Measurements from ENCODE around the gene ITFG1.

ITFG1 gene

DNA sequence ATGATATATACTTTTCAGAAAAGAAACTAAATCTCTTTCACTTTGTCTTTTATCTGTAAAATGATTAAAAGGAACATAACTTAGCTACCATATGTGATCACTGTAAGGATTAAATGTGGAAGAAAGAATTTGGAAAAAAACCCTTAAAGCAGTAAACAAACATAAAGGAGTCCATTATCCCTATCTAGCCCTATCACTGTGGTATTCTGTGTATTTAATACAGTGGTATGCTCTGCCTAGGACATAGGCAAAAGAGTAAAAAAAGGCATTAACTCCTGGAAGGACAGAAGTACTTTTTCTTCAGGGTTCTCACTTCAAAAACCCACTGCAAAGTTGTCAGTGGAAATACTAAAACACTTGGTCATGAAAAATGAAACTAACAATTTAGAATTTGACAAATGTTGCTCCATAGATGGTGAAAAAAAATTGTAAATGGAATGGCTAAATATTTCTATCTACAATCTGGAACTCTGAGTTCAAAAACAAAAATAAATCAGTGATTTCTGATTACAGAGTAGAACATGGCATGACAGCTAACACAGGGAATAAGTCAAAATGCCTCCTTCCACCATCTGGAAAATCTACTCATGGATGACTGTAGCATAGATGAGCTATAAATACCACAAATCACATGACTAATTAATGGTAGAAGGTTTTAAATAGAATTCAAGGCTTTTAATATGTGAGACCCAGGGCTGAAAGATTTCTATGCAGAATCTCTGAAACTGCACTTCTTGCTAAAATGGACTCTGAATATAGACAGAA is 140.1 kb downstream of the ITFG1 start:
- no peak for DNase-seq

DNA sequence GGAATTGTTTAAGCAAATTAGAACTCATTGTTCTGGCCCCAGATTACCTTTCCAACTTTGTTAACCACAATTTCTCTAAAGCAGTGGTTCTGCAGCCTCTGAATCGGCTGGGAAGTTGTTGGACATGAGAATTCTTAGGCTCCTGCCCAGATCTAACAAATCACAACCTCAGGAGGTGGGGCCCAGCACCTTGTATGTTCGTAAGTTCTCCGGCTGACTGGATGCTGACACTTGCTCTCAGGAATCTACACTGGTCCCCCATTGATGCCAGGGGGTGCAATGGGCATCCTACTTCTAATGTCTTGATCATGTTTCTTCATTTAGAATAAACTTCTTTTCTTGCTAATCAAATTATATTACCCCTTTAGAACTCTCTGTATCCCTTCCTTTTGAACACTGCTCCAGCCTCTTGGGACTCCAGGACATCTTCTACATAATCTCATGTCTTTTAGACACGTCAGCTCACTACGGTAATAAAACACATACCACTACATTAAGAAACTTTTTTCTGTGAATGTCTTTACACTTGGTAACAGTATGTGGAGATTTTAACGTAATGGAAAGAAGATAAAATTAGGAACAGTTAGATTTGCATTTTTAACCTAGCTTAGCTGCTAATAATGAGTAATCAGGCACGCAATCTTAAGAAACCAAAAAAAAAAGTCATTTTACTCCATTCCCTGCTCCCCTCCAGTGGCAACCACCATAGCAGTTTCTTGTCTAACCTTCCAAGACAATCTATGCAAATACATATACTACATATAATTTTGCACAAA is 143.2 kb downstream of the ITFG1 start:
- DNase-seq = no peak

DNA sequence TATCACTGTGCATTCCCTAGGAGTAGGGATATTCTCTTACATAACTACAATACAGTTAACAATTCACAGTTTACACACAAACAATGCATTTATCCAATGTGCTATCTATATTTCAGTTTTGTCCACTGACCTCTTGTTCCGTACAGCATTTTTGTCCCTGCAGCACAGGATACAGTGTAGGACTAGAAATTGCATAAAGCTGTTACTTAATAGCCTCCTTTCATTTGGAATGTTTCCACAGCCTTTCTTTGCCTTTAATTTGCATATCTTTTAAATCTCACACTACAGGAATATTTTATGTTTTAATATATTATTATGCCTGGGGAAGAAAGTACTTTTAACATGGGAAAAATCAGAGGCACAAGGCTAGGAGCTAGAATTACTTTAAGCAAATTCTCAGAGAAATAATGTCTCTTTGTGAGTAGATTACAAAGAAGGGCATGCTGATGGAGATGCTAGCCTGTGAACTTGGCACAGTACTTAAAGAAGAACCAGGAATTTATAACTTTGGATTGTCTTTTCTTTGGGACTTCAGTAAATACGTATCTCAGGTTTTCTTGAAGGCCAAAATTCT is 144.3 kb downstream of the ITFG1 start:
- DNase-seq = peak; percentile 65

DNA sequence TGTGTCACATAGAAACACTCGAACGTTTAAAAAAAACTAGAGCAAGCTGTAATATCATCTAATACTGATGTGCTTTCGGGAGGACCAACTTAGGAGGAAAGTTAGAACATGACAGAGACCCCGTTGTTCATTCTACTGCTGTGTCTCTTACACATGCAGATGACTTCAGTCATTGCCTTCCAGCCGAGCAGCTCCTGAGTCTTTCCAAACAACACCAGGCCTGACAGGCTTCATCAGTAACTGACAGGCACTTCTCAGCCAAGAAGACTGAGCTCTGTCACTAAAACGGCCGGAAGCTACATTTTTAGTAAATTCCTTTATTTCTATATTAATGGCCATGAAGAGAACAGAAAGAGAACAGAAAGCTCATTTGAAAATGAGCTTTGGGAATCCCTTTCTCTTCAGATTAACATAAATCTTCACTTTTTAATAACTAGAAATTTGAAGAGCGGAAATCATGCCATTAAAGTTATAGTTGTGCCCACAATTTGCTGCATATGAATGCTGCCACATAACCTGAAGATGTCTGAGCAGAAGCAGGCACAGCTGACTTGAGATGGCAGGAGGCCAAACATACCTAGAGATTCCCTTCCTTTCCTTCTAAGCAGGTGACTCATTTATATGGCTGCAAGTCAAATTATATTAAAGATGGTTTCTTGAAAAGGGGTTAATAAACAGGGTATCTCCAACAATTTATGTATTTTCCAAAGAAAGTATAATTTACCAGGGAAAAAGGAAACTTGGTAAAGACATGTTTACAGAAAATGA is 148.9 kb downstream of the ITFG1 start:
- no peak for DNase-seq

DNA sequence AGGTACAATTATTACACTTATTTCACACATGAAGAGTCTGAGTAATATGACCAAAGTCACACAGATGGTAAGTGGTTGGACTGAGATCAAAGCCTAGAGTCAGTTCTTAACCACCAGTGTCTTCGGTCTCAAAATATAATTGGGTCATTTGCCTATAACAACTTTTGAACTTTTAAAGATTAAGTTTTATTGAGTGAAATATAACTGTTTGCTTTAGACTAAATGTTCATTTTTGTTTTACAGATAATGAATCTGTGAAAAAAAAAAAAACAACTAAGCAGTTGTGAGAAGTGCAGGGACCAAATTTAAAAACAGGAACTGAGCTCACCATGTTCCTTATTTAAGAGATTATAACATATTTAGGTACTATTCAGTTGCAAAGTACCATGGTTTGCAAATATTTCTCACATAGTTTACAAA is 150.1 kb downstream of the ITFG1 start:
- no peak for DNase-seq

DNA sequence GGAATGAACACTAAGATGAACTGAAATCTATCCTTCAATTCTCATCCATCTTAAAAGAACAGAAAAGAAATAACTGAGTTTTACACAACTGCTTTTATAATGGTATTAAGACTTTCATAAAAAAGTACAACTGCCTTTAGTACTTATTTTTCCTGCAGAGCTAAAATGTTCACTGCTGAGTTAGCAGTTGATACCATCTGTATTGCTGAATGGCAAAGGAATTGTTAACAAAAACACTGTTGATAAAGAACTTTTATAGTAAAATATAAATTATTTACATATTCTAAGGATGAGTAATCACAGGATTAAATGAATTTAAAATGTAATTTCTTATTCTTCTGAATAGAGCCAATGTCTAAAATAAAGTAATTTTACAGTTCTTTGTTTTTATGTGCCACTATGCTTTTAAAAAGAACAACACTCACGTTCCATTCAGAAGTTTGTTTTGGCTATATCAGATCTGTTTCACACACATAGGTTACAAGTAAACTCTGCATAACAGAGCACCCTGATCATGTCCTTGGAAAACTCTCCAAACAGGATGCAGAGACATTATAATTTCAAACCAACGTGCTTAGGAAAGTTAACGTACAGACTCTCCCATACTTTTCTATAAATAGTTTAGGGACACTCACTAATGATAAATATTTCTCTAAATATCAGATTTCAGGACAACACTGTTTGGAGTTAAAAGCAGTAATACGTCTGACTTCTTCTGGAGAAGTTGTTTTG is 151.1 kb downstream of the ITFG1 start:
- DNase-seq = no peak

DNA sequence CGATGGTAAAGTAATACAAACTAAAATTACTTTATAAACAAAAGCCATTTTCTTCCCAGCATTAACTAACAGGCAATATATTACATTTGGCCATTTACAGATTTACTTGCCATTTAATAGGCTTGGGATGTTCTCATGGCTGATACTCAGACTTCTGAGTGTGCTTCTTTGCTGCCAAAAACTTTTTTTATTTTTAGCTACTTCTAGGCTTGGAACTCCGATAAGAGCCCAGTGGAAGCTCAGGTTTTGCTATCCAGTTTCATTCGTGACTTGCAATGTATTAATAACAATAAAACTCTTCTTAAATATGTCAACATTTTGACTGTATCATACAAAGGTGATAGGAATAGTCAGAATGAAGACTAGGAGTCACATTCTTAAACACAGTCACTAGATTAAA is 152.3 kb downstream of the ITFG1 start:
- no peak for DNase-seq

DNA sequence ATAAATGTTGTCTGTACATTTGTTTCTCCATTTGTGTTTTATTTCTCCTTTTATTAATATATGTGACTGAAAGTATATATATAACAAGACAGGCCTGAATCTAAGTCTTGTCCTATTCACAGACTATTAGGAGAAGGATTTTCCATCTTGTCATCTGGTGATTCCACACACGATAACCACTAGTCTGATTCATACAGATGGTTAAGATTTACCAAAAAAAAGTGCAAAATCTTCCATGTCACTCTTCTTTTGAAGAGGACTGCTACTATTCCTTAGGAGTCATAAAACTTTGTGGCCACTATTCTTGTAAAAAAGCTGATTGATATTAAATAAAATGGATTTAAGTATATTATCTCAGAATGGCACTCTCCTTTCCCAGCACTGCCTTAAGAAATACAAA is 156.3 kb downstream of the ITFG1 start:
- DNase-seq = no peak

DNA sequence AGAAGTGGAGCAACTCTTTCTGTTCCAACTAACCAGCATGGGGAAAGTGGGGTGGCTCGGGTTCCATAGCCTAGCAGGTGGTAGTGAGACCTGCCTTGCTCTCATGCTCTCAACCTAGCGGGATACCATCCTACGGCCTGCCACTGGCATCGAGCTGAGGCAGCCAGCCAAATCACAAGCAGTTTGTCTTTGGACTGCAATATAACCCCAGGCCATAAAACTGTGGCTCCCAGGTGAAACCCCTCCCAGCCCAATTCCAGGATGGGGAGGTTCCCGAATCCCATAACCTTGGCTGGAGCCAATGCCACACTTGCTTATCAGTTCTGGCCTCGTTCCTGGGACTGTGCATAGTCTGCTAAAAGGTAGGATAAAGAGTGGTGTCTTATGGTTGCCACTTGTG is 161.3 kb downstream of the ITFG1 start:
- no peak for DNase-seq

DNA sequence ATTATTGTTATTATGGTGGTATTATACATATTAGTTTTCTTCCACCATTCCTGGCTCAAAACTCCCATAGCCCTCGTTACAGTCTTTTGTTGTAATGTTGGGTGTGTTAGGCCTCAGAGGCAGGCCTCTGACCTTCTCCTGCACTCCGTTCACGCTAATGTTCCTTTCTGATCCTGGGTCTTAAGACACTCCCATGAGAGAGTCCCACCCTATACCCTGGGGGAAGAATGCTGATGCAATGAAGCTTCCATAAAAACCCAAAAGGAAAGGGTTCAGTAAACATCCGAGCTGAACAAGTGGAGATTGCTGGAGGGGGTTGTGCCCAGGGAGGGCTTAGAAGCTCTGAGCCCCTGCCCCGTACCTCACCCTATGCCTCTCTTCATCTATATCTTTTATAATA is 175.9 kb downstream of the ITFG1 start:
- no peak for DNase-seq

DNA sequence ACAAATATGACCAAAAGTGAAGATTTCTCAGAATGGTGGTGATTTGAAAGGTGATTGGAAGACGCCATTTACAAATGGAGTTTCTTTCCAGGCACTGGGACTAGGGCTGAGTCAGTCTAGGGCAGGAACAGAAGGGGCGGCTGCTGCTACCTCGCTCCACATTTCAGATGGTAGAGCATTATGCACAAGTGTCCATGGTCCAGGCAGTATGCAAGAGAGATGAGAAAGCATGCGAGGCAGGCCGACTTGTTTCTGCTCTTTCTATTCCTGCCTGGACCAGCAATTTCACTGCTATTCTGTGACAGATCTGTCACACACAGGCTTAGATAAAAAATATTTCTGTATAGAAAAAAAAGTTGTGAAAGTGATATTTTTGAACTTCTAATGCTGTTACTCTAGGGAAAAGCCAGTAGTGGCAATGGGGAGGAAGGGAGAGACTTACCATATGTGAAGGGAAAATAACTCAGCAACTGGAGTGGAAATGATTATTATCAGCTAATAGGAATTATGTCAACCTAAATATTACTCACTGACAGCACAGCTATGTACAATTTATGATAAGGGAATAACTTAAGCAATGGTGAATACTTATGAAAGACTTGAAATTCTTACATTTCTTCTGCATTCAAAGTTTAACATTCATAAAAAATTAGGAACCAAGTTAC is 182.4 kb downstream of the ITFG1 start:
- DNase-seq = no peak

DNA sequence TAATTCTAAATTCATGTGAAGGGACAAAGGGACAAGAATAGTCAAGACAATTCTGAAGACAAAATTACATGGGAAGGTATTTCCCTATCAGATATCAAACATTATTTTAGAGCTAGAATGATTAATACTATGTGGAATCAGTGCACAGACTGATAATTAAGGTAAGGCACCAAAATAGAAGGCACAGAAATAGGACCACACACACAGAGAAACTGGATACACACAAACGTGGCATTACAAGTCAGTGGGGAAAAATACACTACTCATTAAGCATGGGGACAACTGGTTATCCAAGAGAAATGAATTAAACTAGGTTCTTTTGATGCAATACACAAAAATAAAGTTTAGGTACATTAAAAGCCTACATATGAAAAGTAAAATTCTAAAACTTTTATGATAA is 184.3 kb downstream of the ITFG1 start:
- no peak for DNase-seq

DNA sequence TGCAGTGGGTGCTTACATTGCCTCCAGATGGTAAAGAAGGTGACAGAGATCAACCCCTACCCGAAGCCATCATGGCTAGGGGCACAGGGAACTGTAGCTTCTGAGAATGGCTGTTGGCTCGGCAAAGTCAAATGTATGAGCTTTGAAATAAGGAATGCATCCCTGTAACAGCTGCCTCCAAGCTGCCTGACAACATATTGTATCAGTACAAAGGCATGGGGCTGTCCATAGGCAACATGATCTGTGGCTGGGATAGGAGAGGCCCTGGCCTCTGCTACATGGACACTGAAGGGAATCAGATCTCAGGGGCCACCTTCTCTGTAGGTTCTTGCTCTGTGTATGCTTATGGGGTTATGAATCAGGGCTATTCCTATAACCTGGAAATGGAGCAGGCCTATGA is 197.9 kb downstream of the ITFG1 start:
- no peak for DNase-seq

DNA sequence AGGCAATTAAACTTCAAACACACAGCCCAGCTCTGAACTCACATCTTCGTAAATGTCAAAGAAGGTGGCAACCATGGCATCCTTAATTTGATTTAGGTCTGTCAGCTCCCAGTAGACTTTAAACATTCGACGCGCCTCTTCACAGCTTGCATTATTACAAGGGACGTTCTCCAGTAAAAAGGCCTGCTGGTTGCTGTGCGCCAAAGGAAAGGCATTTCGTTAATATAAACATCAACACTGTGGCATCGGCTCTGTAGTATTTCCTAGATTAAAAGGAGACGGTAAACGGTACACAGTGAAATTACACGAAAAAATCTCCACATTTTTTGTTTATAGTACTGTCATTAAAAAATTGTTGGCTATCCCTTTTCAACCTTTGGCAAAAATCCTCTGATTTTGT is 200.4 kb downstream of the ITFG1 start:
- DNase-seq = no peak

DNA sequence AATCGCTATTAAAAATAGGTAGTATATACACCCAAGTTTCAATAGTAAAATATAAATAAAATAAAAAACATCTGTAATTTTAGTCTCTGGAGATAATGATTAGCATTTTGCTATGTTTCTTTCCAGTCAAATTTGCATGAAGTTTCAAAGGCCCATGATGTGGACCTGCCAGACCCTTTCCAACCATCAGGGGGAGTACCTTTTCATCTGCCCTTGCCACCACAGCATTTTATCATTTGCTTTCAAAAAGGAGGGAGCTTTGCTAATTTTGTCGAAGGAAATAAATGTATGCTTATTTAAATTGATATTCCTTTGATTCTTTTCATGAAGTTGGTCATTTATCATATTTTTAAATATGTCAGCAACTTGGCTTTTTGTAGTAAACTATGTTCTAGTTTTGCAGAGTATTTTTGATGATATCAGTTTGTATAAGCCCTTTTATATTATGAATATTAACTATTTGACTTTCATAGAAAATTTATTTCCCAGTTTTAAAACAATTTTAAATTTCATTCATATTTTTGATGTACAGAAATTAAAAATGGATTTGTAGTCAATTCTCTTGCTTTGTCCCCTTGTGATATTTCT is 201.9 kb downstream of the ITFG1 start:
- no peak for DNase-seq

DNA sequence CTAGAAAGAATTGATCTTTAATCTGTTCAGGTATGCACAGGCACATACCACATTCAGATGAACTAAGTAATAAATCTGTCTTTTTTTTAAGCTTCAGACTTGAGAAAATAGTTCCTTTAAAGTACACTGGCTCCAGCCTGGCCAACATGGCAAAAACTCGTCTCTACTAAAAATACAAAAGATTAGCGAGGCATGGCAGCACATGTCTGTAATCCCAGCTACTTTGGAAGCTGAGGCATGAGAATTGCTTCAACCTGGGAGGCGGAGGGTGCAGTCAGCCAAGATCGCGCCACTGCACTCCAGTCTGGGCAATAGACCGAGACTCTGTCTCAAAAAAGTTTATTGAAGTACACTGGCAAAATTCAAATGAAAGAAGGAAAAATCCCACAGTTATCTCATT is 206.1 kb downstream of the ITFG1 start:
- no peak for DNase-seq

DNA sequence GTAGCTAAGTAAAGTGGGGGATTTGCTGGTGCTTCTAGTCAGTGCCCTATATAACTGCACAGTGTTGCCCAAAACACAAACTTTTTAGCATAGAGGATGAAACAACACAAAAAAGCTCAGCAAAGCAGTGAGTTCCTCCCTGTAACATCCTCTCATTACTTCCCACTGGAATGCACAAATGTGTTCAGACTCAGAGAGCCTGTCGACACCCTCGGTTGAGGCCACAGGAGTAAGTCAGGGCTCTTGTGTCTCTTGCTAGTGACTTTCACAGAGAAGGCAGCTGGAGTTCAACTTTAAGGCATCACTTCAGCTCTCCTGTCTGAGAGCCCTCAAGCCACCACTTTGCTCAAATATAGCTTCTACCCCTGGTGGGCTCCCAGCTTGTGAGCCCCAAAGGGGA is 209.9 kb downstream of the ITFG1 start:
- DNase-seq = no peak

DNA sequence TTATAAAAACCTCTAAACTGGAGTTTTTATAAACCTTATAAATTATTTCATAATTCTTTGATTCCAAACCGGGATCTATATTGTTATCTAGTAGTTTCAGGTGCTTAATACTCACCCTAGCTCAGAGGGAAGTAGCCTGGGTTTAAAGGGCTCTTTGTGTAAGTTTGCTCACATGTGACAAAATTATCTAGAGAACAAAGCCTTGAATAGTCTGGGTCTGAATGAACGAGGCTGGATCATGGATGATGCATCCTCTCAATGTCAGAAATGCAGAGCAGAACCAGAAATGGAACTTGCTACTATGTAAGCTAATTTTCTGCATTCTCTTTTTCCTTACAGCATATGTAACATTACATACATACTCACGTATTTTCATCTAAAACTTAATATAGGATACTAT is 213.2 kb downstream of the ITFG1 start:
- no peak for DNase-seq

DNA sequence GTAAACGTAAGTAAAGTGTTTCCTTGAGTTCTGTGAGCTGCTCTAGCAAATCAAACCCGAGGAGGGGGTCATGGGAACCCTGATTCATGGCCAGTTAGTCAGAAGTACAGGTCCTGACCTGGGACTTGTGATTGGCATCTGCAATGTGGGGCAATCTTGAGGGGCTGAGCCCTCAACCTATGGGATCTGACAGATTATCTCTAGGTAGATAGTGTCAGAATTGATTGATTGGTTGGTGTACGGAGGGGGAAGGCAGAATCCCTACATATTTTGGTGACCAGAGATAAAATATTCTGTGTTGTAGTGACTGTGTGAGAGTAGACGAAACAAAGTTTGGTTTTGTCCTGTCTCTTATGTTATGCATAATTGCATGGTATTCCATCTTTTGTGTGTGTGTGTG is 216.7 kb downstream of the ITFG1 start:
- DNase-seq = no peak

DNA sequence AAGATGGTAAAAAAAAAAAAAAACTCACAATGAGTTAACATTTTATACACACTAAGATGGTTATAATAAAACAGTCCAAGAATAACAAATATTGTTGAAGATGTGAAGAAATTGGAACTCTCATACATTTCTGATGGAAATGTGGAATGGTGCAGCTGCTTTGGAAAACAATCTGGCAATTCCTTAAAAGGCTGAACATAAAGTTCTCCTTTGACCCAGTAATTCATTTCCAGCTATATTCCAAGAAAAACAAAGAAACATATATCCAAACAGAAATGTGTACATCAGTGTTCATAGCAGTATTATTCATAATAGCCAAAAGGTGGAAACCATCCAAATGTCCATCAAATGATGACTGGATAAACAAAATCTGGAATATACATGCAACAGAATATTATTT is 219.8 kb downstream of the ITFG1 start:
- no peak for DNase-seq

DNA sequence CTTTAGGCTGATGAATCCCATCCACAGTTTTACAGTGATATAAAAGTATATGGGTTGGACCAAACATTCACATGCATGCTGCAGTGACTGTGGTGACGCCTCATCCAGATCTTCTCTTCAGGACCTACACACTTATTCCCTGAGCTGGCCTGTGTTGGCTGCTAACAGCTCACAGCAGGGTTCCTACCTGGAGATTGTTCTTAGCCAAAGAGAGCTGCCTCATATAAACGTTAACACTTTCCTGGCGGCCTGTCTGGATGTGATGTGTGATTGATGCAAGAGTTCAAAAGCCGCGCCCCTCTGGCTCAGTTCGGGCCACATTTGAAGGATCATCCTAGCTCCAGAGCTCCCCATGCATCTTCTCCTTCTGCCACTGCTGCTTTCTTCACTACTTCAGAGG is 224.1 kb downstream of the ITFG1 start:
- DNase-seq = no peak

DNA sequence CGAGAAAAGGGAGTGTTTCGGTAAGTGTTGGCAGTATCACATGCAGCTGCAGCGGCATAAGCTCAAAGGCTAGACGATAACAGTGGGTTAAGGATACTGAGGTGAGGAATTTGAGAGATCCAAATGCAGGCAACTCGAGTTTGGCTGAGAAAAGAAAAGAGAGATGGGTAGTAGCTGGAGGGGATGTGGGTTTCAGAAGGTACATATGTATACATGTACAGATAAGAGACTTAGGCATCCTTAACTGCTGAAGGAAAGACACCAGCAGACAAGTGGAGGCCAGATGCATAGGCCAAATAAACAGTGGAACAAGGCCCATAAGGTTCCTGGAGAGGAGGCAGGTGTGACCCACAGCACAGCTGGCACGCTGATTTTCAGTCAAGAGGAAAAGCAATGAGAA is 230.6 kb downstream of the ITFG1 start:
- DNase-seq = no peak
